ENCODE results near the gene ADAMTS15. TPM values are rescaled to one million over a fixed set of nuclear protein-coding genes. Genes with fewer than 3 reads are reported as not detected.

The ADAMTS15 gene
- total RNA-seq, 1 donor from 2014 or later, result 1.2 TPM

DNA sequence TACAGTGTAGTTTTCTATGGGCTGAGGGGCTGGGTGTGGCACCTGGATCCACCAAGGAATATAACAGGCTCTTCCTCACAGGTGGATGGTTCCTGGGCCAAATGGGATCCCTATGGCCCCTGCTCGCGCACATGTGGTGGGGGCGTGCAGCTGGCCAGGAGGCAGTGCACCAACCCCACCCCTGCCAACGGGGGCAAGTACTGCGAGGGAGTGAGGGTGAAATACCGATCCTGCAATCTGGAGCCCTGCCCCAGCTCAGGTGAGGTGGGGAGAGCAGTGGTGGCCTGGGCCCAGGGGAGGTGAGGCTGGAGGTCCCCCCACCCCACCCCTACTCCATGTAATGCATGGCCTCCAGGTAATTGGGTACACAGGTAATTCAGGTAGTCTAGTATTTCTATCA is 20.7 kb downstream of the ADAMTS15 start:
- TF ChIP-seq, protein P1, sequence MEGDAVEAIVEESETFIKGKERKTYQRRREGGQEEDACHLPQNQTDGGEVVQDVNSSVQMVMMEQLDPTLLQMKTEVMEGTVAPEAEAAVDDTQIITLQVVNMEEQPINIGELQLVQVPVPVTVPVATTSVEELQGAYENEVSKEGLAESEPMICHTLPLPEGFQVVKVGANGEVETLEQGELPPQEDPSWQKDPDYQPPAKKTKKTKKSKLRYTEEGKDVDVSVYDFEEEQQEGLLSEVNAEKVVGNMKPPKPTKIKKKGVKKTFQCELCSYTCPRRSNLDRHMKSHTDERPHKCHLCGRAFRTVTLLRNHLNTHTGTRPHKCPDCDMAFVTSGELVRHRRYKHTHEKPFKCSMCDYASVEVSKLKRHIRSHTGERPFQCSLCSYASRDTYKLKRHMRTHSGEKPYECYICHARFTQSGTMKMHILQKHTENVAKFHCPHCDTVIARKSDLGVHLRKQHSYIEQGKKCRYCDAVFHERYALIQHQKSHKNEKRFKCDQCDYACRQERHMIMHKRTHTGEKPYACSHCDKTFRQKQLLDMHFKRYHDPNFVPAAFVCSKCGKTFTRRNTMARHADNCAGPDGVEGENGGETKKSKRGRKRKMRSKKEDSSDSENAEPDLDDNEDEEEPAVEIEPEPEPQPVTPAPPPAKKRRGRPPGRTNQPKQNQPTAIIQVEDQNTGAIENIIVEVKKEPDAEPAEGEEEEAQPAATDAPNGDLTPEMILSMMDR (IDR thresholded peaks at IDR 0.05; ENCODE audit: unreplicated experiment), result no peak
- Mint-ChIP-seq H3K36me3 (ENCODE audit: insufficient read depth) (no peaks in the 10 kb centered on the region), H3K4me1 (ENCODE audit: low read depth) (no peaks in the 10 kb centered on the region), H3K4me3 (ENCODE audit: low read depth) (no peak overlapping the region), H3K9me3 (ENCODE audit: low read depth) (no peaks in the 10 kb centered on the region), H3K27ac (no peak overlapping the region), H3K27me3 (no peaks in the 10 kb centered on the region)
- no peak for DNase-seq (ENCODE audit: low spot score, unreplicated experiment)

DNA sequence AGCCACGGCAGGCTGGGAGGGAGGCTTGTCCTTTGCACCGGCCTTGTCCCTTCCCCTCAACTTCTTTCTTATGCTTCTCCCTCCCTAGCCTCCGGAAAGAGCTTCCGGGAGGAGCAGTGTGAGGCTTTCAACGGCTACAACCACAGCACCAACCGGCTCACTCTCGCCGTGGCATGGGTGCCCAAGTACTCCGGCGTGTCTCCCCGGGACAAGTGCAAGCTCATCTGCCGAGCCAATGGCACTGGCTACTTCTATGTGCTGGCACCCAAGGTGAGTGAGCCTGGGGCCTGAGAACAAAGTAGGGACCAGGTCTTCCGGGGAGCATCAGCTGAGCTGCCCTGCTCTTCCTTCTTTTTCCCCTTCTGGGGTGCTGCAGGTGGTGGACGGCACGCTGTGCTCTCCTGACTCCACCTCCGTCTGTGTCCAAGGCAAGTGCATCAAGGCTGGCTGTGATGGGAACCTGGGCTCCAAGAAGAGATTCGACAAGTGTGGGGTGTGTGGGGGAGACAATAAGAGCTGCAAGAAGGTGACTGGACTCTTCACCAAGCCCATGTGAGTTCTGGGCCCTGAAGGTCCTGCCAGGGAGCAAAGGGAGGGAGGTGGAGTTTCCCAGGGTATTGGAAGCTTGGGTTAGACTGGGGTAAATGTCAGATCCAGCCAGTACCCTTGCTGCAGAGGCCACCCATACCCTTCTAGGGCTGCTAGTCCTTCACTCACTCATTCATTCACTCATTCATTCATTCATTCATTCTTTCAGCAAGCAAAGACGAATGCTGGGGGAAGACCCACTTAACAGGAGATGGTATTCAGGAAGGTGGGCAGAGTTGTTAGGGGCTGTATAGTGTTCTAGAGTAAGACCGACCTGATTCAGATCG is 22.6 kb downstream of the ADAMTS15 start:
- Mint-ChIP-seq H3K4me3 (ENCODE audit: low read depth) (no peak overlapping the region), H3K27ac (no peak overlapping the region), H3K9me3 (ENCODE audit: low read depth) (no peaks in the 10 kb centered on the region), H3K4me1 (ENCODE audit: low read depth) (no peaks in the 10 kb centered on the region), H3K36me3 (ENCODE audit: insufficient read depth) (no peaks in the 10 kb centered on the region), H3K27me3 (no peaks in the 10 kb centered on the region)
- DNase-seq (ENCODE audit: low spot score, unreplicated experiment), result no peak
- TF ChIP-seq, protein P1 (IDR thresholded peaks at IDR 0.05; ENCODE audit: unreplicated experiment), result no peak

DNA sequence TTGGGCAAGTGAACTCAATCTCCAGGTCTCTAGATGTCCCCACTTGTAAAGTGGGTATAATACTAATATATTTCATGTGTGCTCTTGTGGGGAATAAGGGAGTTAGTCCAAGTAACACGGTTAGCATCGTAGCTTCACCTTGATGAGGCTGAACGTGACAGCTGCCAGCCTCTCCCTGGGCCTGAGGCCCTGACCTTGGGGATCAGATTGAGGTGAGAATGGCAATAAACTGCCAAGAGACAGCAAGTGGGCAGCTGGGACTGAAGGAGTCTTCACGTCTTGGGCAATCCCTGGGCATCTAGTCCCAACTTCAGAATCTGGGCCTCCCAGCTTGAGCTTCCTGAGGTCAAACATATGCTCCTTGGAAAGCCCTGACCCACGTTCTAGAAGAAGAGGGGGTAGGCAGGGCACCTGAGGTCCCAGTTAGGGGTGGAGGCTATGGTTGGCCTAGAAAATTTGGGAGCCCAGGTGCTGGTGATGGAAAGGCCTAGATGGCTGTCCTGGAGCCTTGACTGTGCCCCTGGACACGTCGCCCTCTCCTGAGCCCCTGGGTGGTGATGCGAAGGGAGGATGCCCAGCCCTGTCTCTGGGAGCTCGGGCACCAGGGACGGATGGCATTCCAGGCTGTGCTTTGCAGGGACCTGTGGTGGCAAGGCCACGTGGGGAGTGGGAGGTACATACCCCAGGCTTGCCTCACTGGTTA is 23.4 kb downstream of the ADAMTS15 start:
- TF ChIP-seq, protein P1 (IDR thresholded peaks at IDR 0.05; ENCODE audit: unreplicated experiment), result no peak
- Mint-ChIP-seq H3K27ac (no peak overlapping the region), H3K4me1 (ENCODE audit: low read depth) (peaks cover 2% of the 10 kb centered on the region), H3K27me3 (peaks cover 3% of the 10 kb centered on the region), H3K9me3 (ENCODE audit: low read depth) (no peaks in the 10 kb centered on the region), H3K4me3 (ENCODE audit: low read depth) (no peak overlapping the region), H3K36me3 (ENCODE audit: insufficient read depth) (no peaks in the 10 kb centered on the region)
- DNase-seq (ENCODE audit: low spot score, unreplicated experiment), result no peak

DNA sequence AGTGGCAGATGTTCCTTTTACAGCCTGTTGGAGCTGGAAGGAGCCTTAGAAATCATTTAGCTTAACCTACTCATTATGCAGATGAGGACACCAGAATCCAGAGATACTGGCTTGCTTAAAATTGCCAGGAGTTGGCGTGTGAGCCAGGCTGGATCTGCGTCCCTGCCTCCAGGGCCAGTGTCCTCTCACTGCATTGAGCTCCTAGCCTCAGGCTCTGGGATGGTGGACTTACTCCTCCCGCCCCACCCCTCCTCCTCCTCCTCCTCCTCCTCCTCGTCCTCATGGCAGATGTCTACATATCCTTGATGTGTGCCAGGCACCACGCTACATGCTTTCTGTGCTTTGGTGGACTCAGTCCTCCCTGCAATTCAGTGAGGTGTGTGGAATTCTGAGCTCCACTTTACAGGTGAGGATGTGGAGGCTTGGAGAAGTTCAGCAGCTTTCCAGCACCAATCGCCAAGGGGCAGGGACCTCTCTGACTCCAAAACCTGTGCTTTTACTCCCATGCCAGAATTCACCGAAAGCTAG is 24.1 kb downstream of the ADAMTS15 start:
- Mint-ChIP-seq H3K4me3 (ENCODE audit: low read depth) (no peak overlapping the region), H3K9me3 (ENCODE audit: low read depth) (no peaks in the 10 kb centered on the region), H3K27me3 (peaks cover 7% of the 10 kb centered on the region), H3K4me1 (ENCODE audit: low read depth) (peaks cover 5% of the 10 kb centered on the region), H3K27ac (no peak overlapping the region), H3K36me3 (ENCODE audit: insufficient read depth) (no peaks in the 10 kb centered on the region)
- TF ChIP-seq, protein P1 (IDR thresholded peaks at IDR 0.05; ENCODE audit: unreplicated experiment), result no peak
- no peak for DNase-seq (ENCODE audit: low spot score, unreplicated experiment)

DNA sequence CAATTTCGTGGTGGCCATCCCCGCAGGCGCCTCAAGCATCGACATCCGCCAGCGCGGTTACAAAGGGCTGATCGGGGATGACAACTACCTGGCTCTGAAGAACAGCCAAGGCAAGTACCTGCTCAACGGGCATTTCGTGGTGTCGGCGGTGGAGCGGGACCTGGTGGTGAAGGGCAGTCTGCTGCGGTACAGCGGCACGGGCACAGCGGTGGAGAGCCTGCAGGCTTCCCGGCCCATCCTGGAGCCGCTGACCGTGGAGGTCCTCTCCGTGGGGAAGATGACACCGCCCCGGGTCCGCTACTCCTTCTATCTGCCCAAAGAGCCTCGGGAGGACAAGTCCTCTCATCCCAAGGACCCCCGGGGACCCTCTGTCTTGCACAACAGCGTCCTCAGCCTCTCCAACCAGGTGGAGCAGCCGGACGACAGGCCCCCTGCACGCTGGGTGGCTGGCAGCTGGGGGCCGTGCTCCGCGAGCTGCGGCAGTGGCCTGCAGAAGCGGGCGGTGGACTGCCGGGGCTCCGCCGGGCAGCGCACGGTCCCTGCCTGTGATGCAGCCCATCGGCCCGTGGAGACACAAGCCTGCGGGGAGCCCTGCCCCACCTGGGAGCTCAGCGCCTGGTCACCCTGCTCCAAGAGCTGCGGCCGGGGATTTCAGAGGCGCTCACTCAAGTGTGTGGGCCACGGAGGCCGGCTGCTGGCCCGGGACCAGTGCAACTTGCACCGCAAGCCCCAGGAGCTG is 24.8 kb downstream of the ADAMTS15 start:
- Mint-ChIP-seq H3K4me1 (ENCODE audit: low read depth) (peaks cover 5% of the 10 kb centered on the region), H3K9me3 (ENCODE audit: low read depth) (no peaks in the 10 kb centered on the region), H3K27ac (no peak overlapping the region)

More for the DNA sequence above, 24.8 kb downstream of the ADAMTS15 start:
- H3K4me3 Mint-ChIP-seq (ENCODE audit: low read depth), result no peak overlapping the region
- peaks cover 8% of the 10 kb centered on the region for H3K27me3 Mint-ChIP-seq
- DNase-seq (ENCODE audit: low spot score, unreplicated experiment), result no peak
- no peaks in the 10 kb centered on the region for H3K36me3 Mint-ChIP-seq (ENCODE audit: insufficient read depth)
- TF ChIP-seq, protein P1 (IDR thresholded peaks at IDR 0.05; ENCODE audit: unreplicated experiment), result no peak
